ENCODE results near the gene DST.

The DST gene

DNA sequence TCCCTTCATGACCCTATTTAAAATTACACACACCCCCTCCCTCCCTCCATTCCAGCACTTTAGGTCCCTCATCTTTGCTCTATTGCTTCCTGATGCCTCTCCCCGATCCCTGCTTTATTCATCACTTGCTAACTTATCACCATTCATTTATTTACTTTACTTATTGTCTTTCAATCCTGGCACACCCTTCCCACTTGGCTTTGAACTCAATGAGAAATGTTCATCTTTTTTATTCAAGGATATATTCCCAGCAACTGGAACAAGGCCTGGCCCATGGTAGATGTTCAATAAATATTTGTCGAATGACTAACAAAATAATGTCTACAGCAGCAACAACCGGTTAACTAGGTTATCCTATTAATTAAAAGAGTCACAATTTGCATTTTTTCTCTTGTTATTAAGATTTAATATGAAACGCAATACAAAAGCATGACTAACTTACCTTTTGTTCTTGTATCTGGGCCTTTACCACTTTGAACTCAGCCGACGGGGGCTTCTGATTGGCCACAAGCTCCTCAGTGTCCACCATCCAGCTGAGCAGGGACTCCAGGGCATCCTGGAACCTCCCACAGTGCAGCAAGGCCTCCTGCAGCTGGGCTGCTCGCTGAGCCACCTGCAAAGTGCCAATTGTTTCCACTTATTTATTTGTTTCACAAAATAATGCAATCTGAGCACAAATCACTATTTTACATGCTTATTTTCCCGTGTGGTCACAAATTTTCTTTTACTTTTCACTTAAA lies 107.8 kb downstream of the DST start:
- DNase-seq = no peak

DNA sequence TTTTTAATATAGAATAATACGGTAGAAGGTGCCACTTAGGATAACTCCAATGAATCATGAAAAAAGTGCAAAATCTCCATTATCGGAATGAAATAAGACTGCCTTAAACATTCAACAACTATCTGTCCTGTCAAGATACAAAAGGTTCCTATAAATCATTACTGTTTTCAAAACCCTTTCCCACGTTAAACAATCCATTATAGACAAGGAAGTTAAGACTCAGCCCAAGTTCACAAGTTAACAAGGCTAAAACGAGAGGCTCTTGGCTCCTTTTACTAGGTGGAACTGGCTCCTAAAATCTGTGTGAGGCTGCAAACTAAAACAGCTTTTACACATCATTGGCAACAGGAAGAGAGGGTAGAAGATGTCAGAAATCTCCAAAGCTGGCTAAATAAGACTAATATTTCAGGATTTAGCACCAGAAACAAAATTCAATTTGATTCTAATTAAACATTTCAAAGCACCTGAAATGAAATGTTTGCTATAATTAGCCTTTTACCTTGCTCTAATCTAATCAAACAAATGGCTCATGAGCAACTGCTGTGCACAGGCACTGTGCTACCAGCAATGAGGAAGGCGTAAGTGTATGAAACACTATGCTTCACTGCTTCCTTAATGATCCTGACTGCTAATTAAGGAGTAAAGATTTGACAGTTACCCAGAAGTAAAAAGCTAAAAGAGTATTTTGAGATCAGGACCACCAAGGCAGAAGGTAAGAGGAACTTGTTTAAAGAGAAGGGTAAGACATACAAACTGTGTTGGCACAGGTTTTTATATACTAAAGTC lies 109.7 kb downstream of the DST start:
- peaks cover 42% of the 10 kb centered on the region for H3K36me3 ChIP-seq
- no peak overlapping the region for H3K4me3 ChIP-seq (ENCODE audit: low read depth, low read length)
- TF ChIP-seq, protein P1, sequence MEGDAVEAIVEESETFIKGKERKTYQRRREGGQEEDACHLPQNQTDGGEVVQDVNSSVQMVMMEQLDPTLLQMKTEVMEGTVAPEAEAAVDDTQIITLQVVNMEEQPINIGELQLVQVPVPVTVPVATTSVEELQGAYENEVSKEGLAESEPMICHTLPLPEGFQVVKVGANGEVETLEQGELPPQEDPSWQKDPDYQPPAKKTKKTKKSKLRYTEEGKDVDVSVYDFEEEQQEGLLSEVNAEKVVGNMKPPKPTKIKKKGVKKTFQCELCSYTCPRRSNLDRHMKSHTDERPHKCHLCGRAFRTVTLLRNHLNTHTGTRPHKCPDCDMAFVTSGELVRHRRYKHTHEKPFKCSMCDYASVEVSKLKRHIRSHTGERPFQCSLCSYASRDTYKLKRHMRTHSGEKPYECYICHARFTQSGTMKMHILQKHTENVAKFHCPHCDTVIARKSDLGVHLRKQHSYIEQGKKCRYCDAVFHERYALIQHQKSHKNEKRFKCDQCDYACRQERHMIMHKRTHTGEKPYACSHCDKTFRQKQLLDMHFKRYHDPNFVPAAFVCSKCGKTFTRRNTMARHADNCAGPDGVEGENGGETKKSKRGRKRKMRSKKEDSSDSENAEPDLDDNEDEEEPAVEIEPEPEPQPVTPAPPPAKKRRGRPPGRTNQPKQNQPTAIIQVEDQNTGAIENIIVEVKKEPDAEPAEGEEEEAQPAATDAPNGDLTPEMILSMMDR (IDR thresholded peaks at IDR 0.05; ENCODE audit: low read depth, low read length) = no peak
- no peak for DNase-seq
- H3K27me3 ChIP-seq = no peaks in the 10 kb centered on the region
- H3K9me3 ChIP-seq = no peaks in the 10 kb centered on the region
- no peaks in the 10 kb centered on the region for H3K4me1 ChIP-seq

More for the DNA sequence above, 107.8 kb downstream of the DST start:
- Histone ChIP-seq H3K4me1 (peaks cover 3% of the 10 kb centered on the region; the same call in 1 of the 2 replicates), H3K27me3 (no peaks in the 10 kb centered on the region), H3K4me3 (ENCODE audit: low read depth, low read length) (no peak overlapping the region), H3K36me3 (peaks cover 28% of the 10 kb centered on the region), H3K9me3 (no peaks in the 10 kb centered on the region)
- TF ChIP-seq, protein P1 (IDR thresholded peaks at IDR 0.05; ENCODE audit: low read depth, low read length) = no peak

DNA sequence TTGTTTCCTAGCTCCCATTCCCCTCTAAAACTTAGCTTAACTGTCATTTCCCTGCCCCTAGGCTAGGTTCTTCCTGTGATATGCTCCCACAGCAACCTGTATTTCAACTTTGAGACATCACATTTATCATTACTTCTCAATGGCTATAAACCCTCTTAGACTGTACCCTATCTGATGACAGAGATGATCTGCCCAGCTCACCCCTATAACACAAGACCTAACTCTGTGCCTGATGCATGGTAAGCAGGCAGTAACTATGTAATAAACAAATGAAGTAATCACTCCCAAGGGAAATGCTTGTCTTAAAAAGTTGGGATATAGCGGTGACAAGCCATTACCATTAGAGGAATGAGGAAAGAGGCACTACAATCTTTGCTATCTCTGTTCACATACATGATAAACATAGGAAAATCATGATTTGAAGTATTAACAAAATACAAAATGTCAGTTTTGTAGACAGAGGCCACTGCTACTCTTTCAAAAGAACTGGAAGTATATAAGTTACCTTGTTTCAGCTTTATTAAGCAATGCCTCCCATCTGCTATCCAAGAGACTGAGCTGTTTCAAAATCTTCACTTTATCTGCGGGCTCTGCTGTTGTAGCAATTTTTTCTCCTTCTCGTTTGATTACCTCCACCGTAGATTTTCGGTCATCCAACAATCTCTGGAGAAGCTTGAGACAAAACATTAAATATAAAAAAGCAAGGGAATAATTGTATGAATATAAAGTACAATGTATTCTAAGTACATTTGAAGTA lies 110.7 kb downstream of the DST start:
- Histone ChIP-seq H3K36me3 (peaks cover 46% of the 10 kb centered on the region), H3K9me3 (no peaks in the 10 kb centered on the region), H3K4me1 (no peaks in the 10 kb centered on the region), H3K4me3 (ENCODE audit: low read depth, low read length) (no peak overlapping the region), H3K27me3 (no peaks in the 10 kb centered on the region)
- DNase-seq = no peak
- TF ChIP-seq, protein P1 (IDR thresholded peaks at IDR 0.05; ENCODE audit: low read depth, low read length) = no peak

DNA sequence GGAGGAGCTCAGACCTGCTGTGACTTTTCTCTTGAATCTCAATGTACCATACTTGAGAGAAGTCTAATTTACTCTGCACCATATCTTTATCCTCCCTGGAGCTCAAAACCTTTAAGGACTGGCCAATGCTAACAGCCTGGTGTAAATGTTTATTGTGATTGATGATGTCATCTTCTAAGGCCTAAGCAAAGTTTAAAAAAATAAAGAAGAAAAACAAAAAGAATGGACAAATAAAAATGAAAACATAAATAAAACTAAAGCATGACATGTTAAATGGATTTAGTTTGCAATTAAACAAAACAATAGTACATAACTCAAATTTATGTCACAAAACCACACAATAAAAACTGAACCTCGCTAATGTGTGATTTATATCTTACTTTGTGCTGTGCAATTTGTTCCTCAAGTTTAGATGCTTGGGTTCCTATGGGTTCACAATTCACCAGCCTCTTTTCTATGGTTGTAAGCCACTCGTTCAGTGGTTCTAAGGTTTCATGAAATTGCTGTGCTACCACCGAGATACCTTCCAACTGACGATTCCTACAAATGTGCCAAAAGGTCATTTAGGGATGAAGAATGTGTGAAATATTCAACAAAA lies 113.0 kb downstream of the DST start:
- TF ChIP-seq, protein P1 (IDR thresholded peaks at IDR 0.05; ENCODE audit: low read depth, low read length) = no peak
- DNase-seq = no peak
- peaks cover 40% of the 10 kb centered on the region for H3K36me3 ChIP-seq
- H3K27me3 ChIP-seq = no peaks in the 10 kb centered on the region
- H3K9me3 ChIP-seq = no peaks in the 10 kb centered on the region
- no peak overlapping the region for H3K4me3 ChIP-seq (ENCODE audit: low read depth, low read length)
- no peaks in the 10 kb centered on the region for H3K4me1 ChIP-seq

DNA sequence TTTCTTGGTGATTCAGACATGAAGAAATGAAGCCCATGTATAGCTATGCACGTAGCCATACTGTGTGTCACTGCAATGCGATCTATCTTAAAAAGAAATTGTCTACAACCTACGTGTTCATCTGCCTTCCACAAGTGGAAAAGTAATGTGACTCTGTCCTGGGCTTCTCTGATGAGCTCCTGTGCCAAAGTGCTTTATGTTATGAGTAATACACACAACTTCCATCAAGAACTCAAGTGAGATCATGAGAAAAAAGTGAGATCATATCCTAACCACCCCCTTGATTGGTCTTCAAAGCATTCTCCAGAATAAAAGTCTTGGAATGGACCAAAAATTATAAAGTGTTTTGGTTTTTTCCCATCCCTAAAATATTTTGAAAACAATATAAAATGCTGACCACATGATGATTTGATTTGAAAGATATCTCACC lies 114.3 kb downstream of the DST start:
- TF ChIP-seq, protein P1 (IDR thresholded peaks at IDR 0.05; ENCODE audit: low read depth, low read length) = no peak
- H3K4me3 ChIP-seq (ENCODE audit: low read depth, low read length) = no peak overlapping the region
- no peaks in the 10 kb centered on the region for H3K4me1 ChIP-seq
- no peaks in the 10 kb centered on the region for H3K27me3 ChIP-seq
- H3K9me3 ChIP-seq = no peaks in the 10 kb centered on the region
- peaks cover 40% of the 10 kb centered on the region for H3K36me3 ChIP-seq
- DNase-seq = no peak
